ENCODE measurements around the gene VAT1L.
A peak's percentile ranks its signal among the peaks of the same experiment; 100 is the strongest.

VAT1L gene

DNA sequence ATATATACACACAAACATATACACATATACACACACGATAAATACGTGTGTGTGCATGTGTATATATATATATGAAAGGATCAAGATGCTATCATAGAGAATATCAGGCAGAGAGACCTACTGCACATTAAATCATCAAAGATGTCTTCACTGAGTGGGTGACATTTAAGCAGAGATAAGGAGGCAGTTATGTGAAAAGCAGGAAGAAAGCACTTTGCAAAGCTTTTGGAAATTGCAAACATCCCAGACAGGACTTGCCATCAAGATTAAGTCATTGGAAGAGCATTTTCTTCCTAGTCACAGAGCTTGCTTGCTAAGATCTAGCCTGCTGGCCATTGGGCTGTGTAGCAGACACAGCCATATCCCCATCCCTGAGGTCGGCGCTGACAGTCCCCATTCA lies 56.4 kb downstream of the VAT1L start:
- H3K36me3 Mint-ChIP-seq (ENCODE audit: low read depth) = no peaks in the 10 kb centered on the region
- no peaks in the 10 kb centered on the region for H3K9me3 Mint-ChIP-seq
- H3K4me1 Mint-ChIP-seq = no peaks in the 10 kb centered on the region
- TF ChIP-seq, protein P1, sequence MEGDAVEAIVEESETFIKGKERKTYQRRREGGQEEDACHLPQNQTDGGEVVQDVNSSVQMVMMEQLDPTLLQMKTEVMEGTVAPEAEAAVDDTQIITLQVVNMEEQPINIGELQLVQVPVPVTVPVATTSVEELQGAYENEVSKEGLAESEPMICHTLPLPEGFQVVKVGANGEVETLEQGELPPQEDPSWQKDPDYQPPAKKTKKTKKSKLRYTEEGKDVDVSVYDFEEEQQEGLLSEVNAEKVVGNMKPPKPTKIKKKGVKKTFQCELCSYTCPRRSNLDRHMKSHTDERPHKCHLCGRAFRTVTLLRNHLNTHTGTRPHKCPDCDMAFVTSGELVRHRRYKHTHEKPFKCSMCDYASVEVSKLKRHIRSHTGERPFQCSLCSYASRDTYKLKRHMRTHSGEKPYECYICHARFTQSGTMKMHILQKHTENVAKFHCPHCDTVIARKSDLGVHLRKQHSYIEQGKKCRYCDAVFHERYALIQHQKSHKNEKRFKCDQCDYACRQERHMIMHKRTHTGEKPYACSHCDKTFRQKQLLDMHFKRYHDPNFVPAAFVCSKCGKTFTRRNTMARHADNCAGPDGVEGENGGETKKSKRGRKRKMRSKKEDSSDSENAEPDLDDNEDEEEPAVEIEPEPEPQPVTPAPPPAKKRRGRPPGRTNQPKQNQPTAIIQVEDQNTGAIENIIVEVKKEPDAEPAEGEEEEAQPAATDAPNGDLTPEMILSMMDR (IDR thresholded peaks at IDR 0.05) = no peak
- DNase-seq = no peak
- H3K27me3 Mint-ChIP-seq (ENCODE audit: low read depth, poor library complexity) = no peaks in the 10 kb centered on the region
- H3K27ac Mint-ChIP-seq = no peak overlapping the region
- no peak overlapping the region for H3K4me3 Mint-ChIP-seq

DNA sequence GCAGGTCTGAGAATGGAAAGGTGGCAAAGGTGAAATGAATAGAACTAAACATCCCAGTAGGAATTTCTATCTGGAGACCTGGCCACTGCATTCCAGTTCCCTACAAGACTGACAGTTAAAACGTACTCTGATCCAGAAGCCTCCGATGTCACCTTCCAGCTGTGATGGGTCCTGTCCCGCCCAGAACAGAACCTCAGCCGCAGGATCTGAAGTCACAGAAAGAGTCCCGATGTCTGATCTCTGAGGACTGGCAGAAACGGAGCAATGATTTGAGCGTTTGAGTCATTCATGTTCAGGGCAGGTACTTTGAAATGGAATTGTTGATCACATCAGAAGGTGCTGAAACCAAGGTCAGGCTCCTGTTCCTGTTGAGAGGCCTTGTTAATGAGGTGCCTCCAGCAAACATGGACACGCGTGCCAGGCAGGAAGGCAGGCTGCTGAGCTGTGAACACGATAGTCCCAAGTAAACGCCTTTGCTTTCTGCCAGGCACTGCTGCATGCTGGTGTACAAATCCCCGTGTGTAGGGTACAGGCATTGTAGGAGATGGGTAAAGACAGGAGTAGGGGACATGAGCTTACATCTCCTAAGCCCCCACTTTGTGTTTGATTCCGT lies 61.4 kb downstream of the VAT1L start:
- peak overlapping the region; percentile 27 for H3K27ac Mint-ChIP-seq

DNA sequence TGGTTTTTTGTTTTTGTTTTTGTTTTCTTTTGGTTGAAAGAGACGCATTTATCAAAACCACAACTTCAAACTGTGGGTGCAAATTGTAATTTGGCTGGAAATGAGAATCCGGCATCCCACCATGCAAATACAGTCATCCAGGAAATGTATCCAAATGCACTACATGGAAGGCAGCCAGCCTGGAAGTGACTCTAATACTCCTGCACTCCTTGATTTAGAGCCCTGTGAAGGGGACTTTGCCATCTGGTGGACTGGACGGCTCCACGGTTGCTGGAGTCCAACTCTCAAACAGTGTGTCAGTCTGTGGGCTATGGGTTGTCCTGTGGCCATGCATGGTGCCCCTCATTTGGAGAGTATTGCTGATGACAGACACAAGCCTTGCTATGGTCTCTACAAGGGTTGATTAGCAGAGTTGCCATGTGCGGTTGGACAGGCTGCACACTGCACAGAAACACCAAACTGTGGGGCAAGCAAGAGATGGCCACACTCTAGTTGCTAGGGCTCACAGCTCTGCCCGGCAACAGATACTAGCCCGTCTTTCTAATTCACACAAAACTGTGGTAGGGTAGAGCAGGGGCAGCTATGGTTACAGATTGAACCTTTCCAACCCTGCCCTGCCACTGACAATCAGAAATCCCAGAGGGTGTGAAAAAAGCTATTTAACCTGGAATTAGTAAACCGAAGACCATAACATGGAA lies 62.4 kb downstream of the VAT1L start:
- Mint-ChIP-seq H3K27me3 (ENCODE audit: low read depth, poor library complexity) (peaks cover 7% of the 10 kb centered on the region), H3K4me3 (no peak overlapping the region), H3K4me1 (peaks cover 29% of the 10 kb centered on the region), H3K36me3 (ENCODE audit: low read depth) (no peaks in the 10 kb centered on the region), H3K27ac (peak overlapping the region; percentile 24), H3K9me3 (no peaks in the 10 kb centered on the region)
- DNase-seq = no peak
- TF ChIP-seq, protein P1 (IDR thresholded peaks at IDR 0.05) = no peak

More for the DNA sequence above, 61.4 kb downstream of the VAT1L start:
- Mint-ChIP-seq H3K9me3 (no peaks in the 10 kb centered on the region), H3K4me1 (peaks cover 29% of the 10 kb centered on the region), H3K4me3 (no peak overlapping the region), H3K27me3 (ENCODE audit: low read depth, poor library complexity) (peaks cover 7% of the 10 kb centered on the region), H3K36me3 (ENCODE audit: low read depth) (no peaks in the 10 kb centered on the region)
- TF ChIP-seq, protein P1 (IDR thresholded peaks at IDR 0.05) = no peak
- no peak for DNase-seq

DNA sequence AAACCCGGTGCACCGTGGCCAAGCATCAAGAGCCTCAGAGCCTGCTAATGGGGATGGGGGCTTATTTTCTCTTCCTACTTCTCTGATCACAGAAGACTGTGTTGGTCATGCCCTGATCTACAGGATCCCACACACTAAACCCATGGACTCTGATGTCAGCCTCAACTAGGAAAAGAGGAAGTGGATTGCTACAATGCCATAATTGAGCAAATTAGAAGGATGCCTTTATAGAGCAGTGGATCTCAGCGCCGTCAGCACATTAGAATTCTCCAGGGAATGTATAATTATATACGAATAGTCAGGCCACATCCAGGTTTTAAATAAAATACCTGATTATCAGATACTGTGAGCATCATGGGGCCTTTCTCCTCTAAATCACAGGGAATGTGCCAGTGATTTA lies 64.8 kb downstream of the VAT1L start:
- H3K9me3 Mint-ChIP-seq = no peaks in the 10 kb centered on the region
- TF ChIP-seq, protein P1 (IDR thresholded peaks at IDR 0.05) = no peak
- H3K27me3 Mint-ChIP-seq (ENCODE audit: low read depth, poor library complexity) = peaks cover 7% of the 10 kb centered on the region
- H3K4me3 Mint-ChIP-seq = no peak overlapping the region
- DNase-seq = no peak
- no peaks in the 10 kb centered on the region for H3K36me3 Mint-ChIP-seq (ENCODE audit: low read depth)
- H3K4me1 Mint-ChIP-seq = peaks cover 47% of the 10 kb centered on the region
- H3K27ac Mint-ChIP-seq = no peak overlapping the region

DNA sequence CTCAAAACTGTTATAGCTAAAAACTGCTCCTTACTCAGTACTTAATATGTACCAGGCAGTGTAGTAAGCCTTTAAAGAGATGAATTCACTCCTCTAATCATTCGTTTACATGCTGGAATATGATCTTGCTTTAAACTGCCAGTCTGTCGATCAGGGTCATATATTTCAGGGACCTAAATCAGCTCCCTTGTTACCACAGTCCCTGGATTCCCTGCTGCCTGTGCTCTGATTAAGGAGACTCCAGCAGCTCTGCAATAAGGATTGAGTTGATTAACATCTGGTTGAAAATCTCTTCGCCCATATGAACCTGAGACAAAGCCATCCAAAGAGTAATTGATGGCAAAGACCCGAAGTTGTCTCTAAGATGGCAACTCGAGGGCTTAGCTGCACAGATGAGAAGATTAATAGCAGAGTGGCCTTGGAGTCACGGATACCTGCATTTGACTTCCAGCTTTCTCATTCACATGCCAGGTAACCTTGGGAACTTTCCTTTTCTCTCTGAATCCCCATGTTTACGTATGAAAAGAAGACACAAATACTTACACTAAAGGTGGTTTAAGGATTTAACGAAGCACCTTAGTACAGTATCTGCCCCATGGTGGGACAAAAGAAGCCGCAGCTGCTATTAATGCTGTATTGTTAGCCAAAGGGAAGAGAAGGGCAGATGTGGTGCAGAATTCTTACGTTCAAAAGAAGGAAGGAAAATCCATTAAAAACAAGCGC lies 68.2 kb downstream of the VAT1L start:
- H3K4me1 Mint-ChIP-seq = peaks cover 50% of the 10 kb centered on the region
- no peak overlapping the region for H3K27ac Mint-ChIP-seq

More for the DNA sequence above, 68.2 kb downstream of the VAT1L start:
- H3K4me3 Mint-ChIP-seq = no peak overlapping the region
- H3K36me3 Mint-ChIP-seq (ENCODE audit: low read depth) = no peaks in the 10 kb centered on the region
- H3K9me3 Mint-ChIP-seq = no peaks in the 10 kb centered on the region
- DNase-seq = no peak
- TF ChIP-seq, protein P1 (IDR thresholded peaks at IDR 0.05) = no peak
- H3K27me3 Mint-ChIP-seq (ENCODE audit: low read depth, poor library complexity) = peaks cover 4% of the 10 kb centered on the region
